ENCODE results near the gene MYH13.

MYH13 gene

GRCh38 chr17:10339051-10339450 is 33.8 kb downstream of the MYH13 start:
- no peak for DNase-seq

GRCh38 chr17:10337976-10338375 is 34.8 kb downstream of the MYH13 start:
- DNase-seq, result no peak

- no peak for DNase-seq
These were observed 35.7 kb downstream of the MYH13 start for GRCh38 chr17:10337136-10337535.

GRCh38 chr17:10336393-10336792 is 36.4 kb downstream of the MYH13 start:
- DNase-seq, result no peak

- no peak for DNase-seq
These were observed 40.3 kb downstream of the MYH13 start for GRCh38 chr17:10332515-10332914.

- DNase-seq, result no peak
These were observed 43.6 kb downstream of the MYH13 start for GRCh38 chr17:10328971-10329923.

GRCh38 chr17:10328206-10328605 is 44.6 kb downstream of the MYH13 start:
- no peak for DNase-seq

GRCh38 chr17:10327640-10328039 is 45.2 kb downstream of the MYH13 start:
- peak; percentile 61 to 72 for DNase-seq

GRCh38 chr17:10325031-10325695 is 47.6 kb downstream of the MYH13 start:
- DNase-seq, result no peak

- no peak for DNase-seq
These were observed 48.8 kb downstream of the MYH13 start for GRCh38 chr17:10323812-10324610.

- DNase-seq, result no peak
These were observed 54.3 kb downstream of the MYH13 start for GRCh38 chr17:10318535-10318934.

- no peak for DNase-seq
These were observed 55.3 kb downstream of the MYH13 start for GRCh38 chr17:10317543-10317834.

- DNase-seq, result no peak
These were observed 55.8 kb downstream of the MYH13 start for GRCh38 chr17:10316801-10317542.

GRCh38 chr17:10314329-10314728 is 58.5 kb downstream of the MYH13 start:
- no peak for DNase-seq

- no peak for DNase-seq
These were observed 59.7 kb downstream of the MYH13 start for GRCh38 chr17:10313037-10313672.

- DNase-seq, result no peak
These were observed 61.7 kb downstream of the MYH13 start for GRCh38 chr17:10311131-10311530.

GRCh38 chr17:10309003-10309974 is 63.5 kb downstream of the MYH13 start:
- DNase-seq, result no peak

GRCh38 chr17:10306585-10306984 is 66.2 kb downstream of the MYH13 start:
- no peak for DNase-seq

- DNase-seq, result no peak
These were observed 67.4 kb downstream of the MYH13 start for GRCh38 chr17:10305398-10305797.

GRCh38 chr17:10304758-10305300 is 68.0 kb downstream of the MYH13 start:
- no peak for DNase-seq

GRCh38 chr17:10297691-10298090 is 75.1 kb downstream of the MYH13 start:
- no peak for DNase-seq
